Upper lobe of right lung (tissue), 1 donor: ENCODE measurements around the gene PSMB4. TPM values are rescaled to one million over a fixed set of nuclear protein-coding genes. Genes with fewer than 3 reads are reported as not detected.
"Not testable (repeated sequence)": the region's sequence is repeated elsewhere in the genome, so short reads cannot be mapped to it uniquely, and the experiment has no call there.

ENCODE experiments used
- ATAC-seq: fragments of 200-7000 bp; cut with Tn5 transposase; one replicate; pipeline ENCODE4 v1.9.1; 2020; ENCODE audit warnings: mild to moderate bottlenecking, moderate library complexity
- DNase-seq: peaks from one replicate; pipeline ENCODE4 v3.0.0-alpha.2; 2020
- H3K27ac ChIP-seq: fragments of 200-600 bp; one replicate; pipeline ENCODE4 v1.8.0; 2022
- H3K27me3 ChIP-seq: fragments of 200-600 bp; one replicate; pipeline ENCODE4 v1.8.0; 2022; ENCODE audit warnings: mild to moderate bottlenecking
- H3K36me3 ChIP-seq: fragments of 200-600 bp; one replicate; pipeline ENCODE4 v1.8.0; 2022
- H3K4me1 ChIP-seq: fragments of 200-600 bp; one replicate; pipeline ENCODE4 v1.8.0; 2022
- H3K4me3 ChIP-seq: fragments of 200-600 bp; one replicate; pipeline ENCODE4 v1.8.0; 2022; ENCODE audit warnings: mild to moderate bottlenecking
- H3K9me3 ChIP-seq: fragments of 200-600 bp; one replicate; pipeline ENCODE4 v1.8.0; 2022
- CTCF ChIP-seq: fragments of 200-600 bp; IDR thresholded peaks from one replicate; pipeline ENCODE4 v1.8.0; 2022; ENCODE audit warnings: antibody characterized with exemption
- intact Hi-C: fragments of 100-400 bp; cut with DNase I; formaldehyde crosslinking; loops from one replicate; pipeline ENCODE4 v1.11.0; 2022
- total RNA-seq: library from RNA; stranded (reverse); fragmentation: NEBNext Ultra II Directional; extraction: Animal tissue kit (Norgen Biotek cat#: 25700); gene quantifications from one replicate; pipeline ENCODE4 v1.2.1, GENCODE V29; 2021
- donor health status: DM: no; HTN: yes; CAD: no; lungs with severe emphysema.

Gene PSMB4
- total RNA-seq, 1 donor from 2014 or later = 177 TPM

DNA sequence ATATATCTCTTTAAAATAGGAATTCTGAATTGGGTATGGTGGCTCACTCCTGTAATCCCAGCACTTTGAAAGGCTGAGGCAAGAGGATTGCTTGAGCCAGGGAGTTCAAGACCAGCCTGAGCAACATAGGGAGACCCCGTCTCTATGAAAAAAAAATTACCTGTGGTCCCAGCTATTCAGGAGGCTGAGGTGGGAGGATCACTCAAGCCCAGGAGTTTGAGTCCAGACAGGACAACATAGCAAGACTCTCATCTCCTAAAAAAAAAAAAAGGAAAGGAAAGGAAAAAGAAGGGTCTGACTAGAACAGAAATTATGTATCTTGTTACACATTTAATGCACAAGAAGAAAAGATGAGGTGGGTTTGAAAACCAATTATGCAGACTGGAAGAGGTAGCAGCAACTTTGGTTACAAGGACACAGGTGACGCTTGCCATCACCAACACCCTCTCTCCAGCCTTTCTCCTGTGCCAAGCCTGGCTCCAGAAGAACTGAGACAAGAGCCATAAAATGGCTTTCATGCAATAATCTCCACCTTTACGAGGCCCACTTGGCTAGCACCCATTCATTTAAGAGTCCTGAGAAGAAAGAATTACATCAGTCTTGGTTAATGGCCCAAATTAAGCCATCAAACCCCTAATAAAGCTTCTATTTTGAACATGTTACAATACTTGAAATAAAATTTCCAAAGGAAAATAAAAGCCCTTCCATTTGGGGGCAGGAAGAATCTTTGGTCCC is 22.1 kb upstream of the PSMB4 start:
- Histone ChIP-seq H3K36me3 (no peaks in the 10 kb centered on the region), H3K27me3 (no peaks in the 10 kb centered on the region), H3K27ac (no peak overlapping the region), H3K4me3 (no peak overlapping the region), H3K4me1 (no peaks in the 10 kb centered on the region), H3K9me3 (no peaks in the 10 kb centered on the region)
- no peak for TF ChIP-seq CTCF
- intact Hi-C loops = no loop called here
- ATAC-seq (no peak), DNase-seq (no peak)

GRCh38 chr1:151384584-151384983 is 14.8 kb upstream of the PSMB4 start:
- no peak for TF ChIP-seq CTCF
- Histone ChIP-seq H3K9me3 (no peaks in the 10 kb centered on the region), H3K36me3 (no peaks in the 10 kb centered on the region), H3K4me1 (no peaks in the 10 kb centered on the region), H3K27ac (no peak overlapping the region), H3K27me3 (no peaks in the 10 kb centered on the region), H3K4me3 (no peak overlapping the region)
- no peak for DNase-seq
- no peak for ATAC-seq
- intact Hi-C loops = no loop called here

DNA sequence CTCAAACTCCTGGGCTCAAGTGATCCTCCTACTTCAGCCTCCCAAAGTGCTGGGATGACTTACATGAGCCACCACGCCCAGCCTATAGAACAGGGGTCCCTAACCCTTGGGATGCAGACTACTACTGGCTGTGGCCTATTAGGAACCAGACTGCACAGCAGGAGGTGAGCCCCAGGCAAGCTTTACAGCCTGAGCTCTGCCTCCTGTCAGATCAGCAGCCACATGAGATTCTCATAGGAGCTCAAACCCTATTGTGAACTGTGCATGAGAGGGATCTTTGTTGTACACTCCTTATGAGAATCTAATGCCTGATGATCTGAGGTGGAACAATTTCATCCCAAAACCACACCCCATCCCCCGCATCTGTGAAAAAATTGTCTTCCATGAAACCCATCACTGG is 13.4 kb upstream of the PSMB4 start:
- ATAC-seq (no peak), DNase-seq (no peak)
- H3K4me3 ChIP-seq = no peak overlapping the region
- H3K36me3 ChIP-seq = no peaks in the 10 kb centered on the region
- TF ChIP-seq CTCF = no peak
- no peak overlapping the region for H3K27ac ChIP-seq
- H3K4me1 ChIP-seq = no peaks in the 10 kb centered on the region
- no peaks in the 10 kb centered on the region for H3K9me3 ChIP-seq
- intact Hi-C loops = no loop called here
- H3K27me3 ChIP-seq = no peaks in the 10 kb centered on the region

- H3K4me1 ChIP-seq, intact Hi-C loops, ATAC-seq, H3K27ac ChIP-seq, H3K4me3 ChIP-seq, DNase-seq, H3K9me3 ChIP-seq, H3K36me3 ChIP-seq, H3K27me3 ChIP-seq: not testable (repeated sequence)
These were observed 8.9 kb upstream of the PSMB4 start for GRCh38 chr1:151390221-151391078.

- ATAC-seq (no peak), DNase-seq (no peak)
- Histone ChIP-seq H3K4me3 (no peak overlapping the region), H3K27me3 (no peaks in the 10 kb centered on the region), H3K9me3 (no peaks in the 10 kb centered on the region), H3K4me1 (no peaks in the 10 kb centered on the region), H3K36me3 (no peaks in the 10 kb centered on the region), H3K27ac (no peak overlapping the region)
- intact Hi-C loops = no loop called here
- TF ChIP-seq CTCF = no peak
These were observed 8.3 kb upstream of the PSMB4 start for GRCh38 chr1:151391079-151391563.

DNA sequence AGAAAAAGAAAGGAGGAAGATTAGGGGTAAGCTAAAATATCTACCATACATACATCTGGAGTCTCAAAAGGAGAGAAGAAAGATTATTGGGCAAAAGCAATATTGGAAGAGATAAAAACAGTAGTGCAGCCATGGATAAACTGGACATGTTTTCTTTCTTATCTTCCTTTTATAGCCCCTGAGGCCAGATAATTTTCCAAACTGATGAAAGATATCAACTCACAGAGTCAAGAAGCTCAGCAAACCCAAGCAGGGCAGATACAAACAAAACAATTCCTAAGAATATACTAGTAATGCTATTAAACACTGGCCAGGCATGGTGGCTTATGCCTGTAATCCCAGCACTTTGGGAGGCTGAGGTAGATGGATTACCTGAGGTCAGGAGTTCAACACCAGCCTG is 5.8 kb upstream of the PSMB4 start:
- no peaks in the 10 kb centered on the region for H3K4me1 ChIP-seq
- no peak overlapping the region for H3K4me3 ChIP-seq
- ATAC-seq = no peak
- H3K9me3 ChIP-seq = no peaks in the 10 kb centered on the region
- DNase-seq = no peak
- no peaks in the 10 kb centered on the region for H3K27me3 ChIP-seq
- no peak overlapping the region for H3K27ac ChIP-seq
- no peaks in the 10 kb centered on the region for H3K36me3 ChIP-seq
- no peak for TF ChIP-seq CTCF
- intact Hi-C loops = no loop called here

DNA sequence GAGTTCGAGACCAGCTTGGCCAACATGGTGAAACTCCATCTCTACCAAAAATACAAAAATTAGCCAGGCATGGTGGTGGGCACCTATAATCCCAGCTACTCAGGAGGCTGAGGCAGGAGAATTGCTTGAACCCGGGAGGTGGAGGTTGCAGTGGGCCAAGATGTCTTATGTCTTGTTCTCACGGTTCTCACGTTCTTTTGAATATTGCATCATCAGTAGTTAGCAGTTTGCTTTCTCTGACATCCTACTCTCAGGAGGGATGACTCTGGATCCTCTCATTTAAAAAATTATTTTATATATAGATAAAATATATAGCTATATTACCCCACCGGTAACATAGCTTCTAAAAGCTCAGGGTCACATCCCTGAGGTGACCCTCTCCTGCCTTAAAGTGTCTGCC is 3.1 kb upstream of the PSMB4 start:
- H3K27me3 ChIP-seq, H3K9me3 ChIP-seq, ATAC-seq, H3K27ac ChIP-seq, intact Hi-C loops, H3K4me3 ChIP-seq, DNase-seq: not testable (repeated sequence)
- Histone ChIP-seq H3K36me3 (peaks cover 11% of the 10 kb centered on the region), H3K4me1 (peaks cover 10% of the 10 kb centered on the region)
